ENCODE data around the gene ATN1.
"Not testable (repeated sequence)": the region's sequence is repeated elsewhere in the genome, so short reads cannot be mapped to it uniquely, and the experiment has no call there.

ATN1 gene

GRCh38 chr12:6927379-6928021, at the start of gene ATN1:
ATN1 (plus strand) TSS chr12:6927959; CDS start chr12:6934002, 6,043 bp downstream.
- DNase-seq (ENCODE audit: low read depth): no peak

GRCh38 chr12:6879824-6880223, 47.9 kb upstream of the ATN1 start:
- not testable (repeated sequence) for DNase-seq (ENCODE audit: low read depth)

- no peak for DNase-seq (ENCODE audit: low read depth)
Measured at GRCh38 chr12:6883252-6883651, 44.5 kb upstream of the ATN1 start.

- DNase-seq (ENCODE audit: low read depth): no peak
Measured at GRCh38 chr12:6883683-6884082, 44.1 kb upstream of the ATN1 start.

GRCh38 chr12:6884539-6884938, 43.2 kb upstream of the ATN1 start:
- DNase-seq (ENCODE audit: low read depth): no peak

GRCh38 chr12:6886206-6886999, 41.4 kb upstream of the ATN1 start:
- DNase-seq (ENCODE audit: low read depth): not testable (repeated sequence)

GRCh38 chr12:6887460-6887859, 40.3 kb upstream of the ATN1 start:
- DNase-seq (ENCODE audit: low read depth): no peak

GRCh38 chr12:6888360-6888759, 39.4 kb upstream of the ATN1 start:
- DNase-seq (ENCODE audit: low read depth): no peak

- not testable (repeated sequence) for DNase-seq (ENCODE audit: low read depth)
Measured at GRCh38 chr12:6888794-6889193, 39.0 kb upstream of the ATN1 start.

GRCh38 chr12:6889775-6890573, 37.8 kb upstream of the ATN1 start:
- DNase-seq (ENCODE audit: low read depth): not testable (repeated sequence)

GRCh38 chr12:6890789-6891645, 36.7 kb upstream of the ATN1 start:
- DNase-seq (ENCODE audit: low read depth): peak; percentile 98

GRCh38 chr12:6891646-6892001, 36.1 kb upstream of the ATN1 start:
- no peak for DNase-seq (ENCODE audit: low read depth)

- DNase-seq (ENCODE audit: low read depth): not testable (repeated sequence)
Measured at GRCh38 chr12:6892683-6893082, 35.1 kb upstream of the ATN1 start.

- no peak for DNase-seq (ENCODE audit: low read depth)
Measured at GRCh38 chr12:6894321-6894720, 33.4 kb upstream of the ATN1 start.

GRCh38 chr12:6896846-6897435, 30.8 kb upstream of the ATN1 start:
- DNase-seq (ENCODE audit: low read depth): no peak

GRCh38 chr12:6899427-6899826, 28.3 kb upstream of the ATN1 start:
- no peak for DNase-seq (ENCODE audit: low read depth)

- DNase-seq (ENCODE audit: low read depth): peak; percentile 31
Measured at GRCh38 chr12:6899837-6900519, 27.8 kb upstream of the ATN1 start.

- DNase-seq (ENCODE audit: low read depth): no peak
Measured at GRCh38 chr12:6902448-6902847, 25.3 kb upstream of the ATN1 start.

- DNase-seq (ENCODE audit: low read depth): no peak
Measured at GRCh38 chr12:6903722-6904121, 24.0 kb upstream of the ATN1 start.

Data from stimulated activated CD4-positive, alpha-beta T cell treated with anti-CD3 and anti-CD28 coated beads, Interleukin-2, amount 100 ng/mL, for 4 hours (primary cell).